H54 (cell line): ENCODE data around the gene APOBEC3A.
"Not testable (repeated sequence)": the region's sequence is repeated elsewhere in the genome, so short reads cannot be mapped to it uniquely, and the experiment has no call there.

Source experiments
- DNase-seq: peaks from one replicate; pipeline ENCODE4 v3.0.0; 2011; ENCODE audit warnings: low spot score, mixed read lengths; ENCODE audit not compliant: insufficient read length
- FAIRE-seq: peaks from 3 replicates; lab custom pipeline; 2011; peaks lifted over from hg19 to GRCh38; lab: Jason Lieb, UNC
- POLR2A ChIP-seq: IDR thresholded peaks from 2 replicates; pipeline ENCODE4 v1.6.1; 2011; ENCODE audit warnings: low read depth, mild to moderate bottlenecking, low read length

The APOBEC3A gene

DNA sequence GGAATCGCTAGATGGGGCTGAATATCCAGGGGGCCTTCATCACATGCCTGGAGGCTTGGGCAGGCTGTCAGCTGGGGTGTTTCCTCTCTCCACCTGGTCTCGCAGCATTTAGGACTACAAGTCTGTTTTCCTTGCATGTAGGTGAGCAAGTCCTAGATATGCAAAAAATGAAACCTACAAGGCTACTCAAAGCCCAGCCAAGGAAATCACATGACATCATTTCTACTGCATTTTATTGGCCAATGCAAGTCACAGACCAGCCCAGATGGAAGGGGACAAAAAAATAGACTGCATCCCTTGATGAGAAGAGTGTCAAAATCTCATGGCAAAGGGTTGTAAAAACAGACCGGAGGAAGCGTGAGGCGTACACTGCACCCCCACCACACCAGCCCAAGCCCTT is 15.1 kb downstream of the APOBEC3A start:
- FAIRE-seq (no peak), DNase-seq (no peak)
- no peak for TF ChIP-seq POLR2A

DNA sequence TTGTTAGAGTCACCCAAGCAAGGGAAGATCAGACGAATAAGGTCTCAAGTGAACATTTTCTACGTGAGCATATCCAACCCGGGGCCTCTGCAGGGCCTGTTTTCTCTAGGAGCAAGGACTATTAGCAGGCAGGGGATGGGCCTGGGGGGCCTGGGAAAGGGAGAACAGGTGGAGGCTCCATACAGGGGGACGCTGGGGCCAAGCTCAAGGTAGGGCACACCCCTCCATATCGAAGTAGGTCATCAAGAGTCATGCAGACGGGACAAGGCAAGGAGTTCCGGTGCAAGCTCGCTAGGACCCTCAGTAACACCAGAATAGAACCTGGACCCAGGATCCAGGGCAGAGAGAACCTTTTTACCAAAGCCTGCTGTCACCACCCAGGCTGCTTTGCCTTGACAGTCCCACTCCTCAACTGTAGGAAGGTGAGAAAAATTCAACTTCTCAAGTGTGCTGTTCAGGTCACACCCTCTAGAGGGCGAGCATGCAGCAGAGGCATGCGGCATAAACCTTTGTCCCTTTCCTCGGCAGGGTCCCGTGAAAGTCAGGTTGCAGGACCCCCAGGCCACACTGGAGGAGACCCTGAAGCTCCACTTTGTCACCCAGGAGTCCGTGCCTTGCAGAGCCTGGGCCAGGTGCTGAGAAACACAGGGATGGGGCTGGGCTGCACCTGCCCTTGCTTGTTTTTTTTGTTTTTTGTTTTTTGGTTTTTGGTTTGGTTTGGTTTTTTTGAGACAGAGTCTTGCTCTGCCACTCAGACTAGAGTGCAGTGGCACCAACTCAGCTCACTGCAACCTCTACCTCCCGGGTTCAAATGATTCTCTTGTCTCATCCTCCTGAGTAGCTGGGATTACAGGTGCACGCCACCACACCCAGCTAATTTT is 16.1 kb downstream of the APOBEC3A start:
- FAIRE-seq (no peak), DNase-seq (no peak)
- no peak for TF ChIP-seq POLR2A

DNA sequence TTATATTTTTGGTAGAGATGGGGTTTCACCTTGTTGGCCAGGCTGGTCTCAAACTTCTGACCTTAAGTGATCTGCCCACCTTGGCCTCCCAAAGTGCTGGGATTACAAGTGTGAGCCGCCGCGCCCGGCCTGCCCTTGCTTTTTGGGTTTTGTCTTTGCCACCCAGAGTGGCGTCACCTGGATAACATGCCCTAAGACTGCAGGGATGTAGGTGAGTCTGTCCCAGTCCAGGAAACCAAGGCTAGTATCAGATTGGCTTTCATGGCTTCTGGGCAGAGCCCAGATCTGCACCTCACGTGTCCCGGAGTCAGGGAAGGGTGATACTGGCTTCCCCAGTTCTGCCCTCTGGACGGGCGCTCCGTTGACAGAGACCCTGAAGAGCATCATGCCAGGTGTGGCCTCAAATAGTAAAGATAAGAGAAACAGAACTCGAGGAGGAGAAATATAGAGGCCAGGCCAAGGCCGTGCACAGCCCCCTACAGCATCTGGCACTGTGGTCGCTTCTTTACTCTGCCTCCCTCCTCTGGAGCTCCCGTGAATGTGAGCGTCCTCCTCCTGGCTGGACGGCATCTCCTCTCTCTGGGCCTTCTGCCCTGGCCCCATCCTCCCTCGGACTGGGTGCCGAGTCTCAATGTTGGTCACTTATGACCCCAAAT is 16.9 kb downstream of the APOBEC3A start:
- FAIRE-seq (no peak), DNase-seq (no peak)
- no peak for TF ChIP-seq POLR2A

DNA sequence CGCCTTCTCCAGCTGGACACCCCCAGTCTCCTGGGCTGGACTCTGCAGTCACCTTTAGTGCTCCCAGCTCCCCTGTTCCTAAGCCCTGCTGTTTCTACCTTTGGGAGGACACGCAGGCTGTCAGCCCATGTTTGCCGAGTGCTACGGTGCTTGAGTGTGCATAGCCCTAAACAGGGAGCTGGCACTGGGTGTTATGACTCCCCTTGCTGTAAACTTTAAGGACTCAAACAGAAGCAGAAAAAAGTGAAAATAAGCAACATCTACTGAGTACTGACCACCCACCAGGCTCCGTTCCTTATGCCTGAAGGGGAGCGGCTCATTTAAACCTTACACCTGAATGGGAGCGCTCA is 17.4 kb downstream of the APOBEC3A start:
- DNase-seq (no peak), FAIRE-seq (no peak)
- no peak for TF ChIP-seq POLR2A

DNA sequence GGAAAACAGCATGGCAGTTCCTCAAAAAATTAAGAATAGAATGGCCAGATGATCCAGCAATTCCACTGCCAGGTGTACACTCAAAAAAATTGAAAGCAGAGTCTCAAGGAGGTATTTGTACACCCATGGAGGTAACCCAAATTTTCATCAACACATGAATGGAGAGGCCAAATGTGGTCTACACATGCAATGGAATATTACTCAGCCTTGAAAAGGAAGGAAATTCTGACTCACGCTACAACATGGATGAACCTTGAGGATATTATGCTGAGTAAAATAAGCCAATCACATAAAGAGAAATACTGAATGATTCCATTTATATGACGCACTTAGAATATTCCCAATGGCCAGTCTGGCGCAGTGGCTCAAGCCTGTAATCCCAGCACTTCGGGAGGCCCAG is 19.9 kb downstream of the APOBEC3A start:
- not testable (repeated sequence) for FAIRE-seq

DNA sequence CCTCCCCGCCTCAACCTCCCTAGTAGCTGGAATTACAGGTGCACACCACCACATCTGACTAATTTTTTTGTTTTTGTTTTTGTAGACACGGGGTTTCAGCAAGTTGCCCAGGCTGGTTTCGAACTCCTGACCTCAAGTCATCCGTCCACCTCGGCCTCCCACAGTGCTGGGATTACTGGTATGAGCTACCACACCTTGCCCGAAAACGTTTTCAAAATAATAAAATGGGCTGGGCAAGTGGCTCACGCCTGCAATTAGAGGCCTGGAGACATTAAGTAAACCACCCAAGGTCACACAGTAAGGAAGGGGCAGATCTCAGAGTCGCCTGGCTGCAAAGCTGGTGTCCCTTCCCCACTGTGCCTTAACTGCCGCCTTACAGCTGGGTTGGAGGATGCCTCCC is 23.2 kb downstream of the APOBEC3A start:
- DNase-seq, FAIRE-seq: not testable (repeated sequence)

More for the DNA sequence above, 19.9 kb downstream of the APOBEC3A start:
- DNase-seq = not testable (repeated sequence)

DNA sequence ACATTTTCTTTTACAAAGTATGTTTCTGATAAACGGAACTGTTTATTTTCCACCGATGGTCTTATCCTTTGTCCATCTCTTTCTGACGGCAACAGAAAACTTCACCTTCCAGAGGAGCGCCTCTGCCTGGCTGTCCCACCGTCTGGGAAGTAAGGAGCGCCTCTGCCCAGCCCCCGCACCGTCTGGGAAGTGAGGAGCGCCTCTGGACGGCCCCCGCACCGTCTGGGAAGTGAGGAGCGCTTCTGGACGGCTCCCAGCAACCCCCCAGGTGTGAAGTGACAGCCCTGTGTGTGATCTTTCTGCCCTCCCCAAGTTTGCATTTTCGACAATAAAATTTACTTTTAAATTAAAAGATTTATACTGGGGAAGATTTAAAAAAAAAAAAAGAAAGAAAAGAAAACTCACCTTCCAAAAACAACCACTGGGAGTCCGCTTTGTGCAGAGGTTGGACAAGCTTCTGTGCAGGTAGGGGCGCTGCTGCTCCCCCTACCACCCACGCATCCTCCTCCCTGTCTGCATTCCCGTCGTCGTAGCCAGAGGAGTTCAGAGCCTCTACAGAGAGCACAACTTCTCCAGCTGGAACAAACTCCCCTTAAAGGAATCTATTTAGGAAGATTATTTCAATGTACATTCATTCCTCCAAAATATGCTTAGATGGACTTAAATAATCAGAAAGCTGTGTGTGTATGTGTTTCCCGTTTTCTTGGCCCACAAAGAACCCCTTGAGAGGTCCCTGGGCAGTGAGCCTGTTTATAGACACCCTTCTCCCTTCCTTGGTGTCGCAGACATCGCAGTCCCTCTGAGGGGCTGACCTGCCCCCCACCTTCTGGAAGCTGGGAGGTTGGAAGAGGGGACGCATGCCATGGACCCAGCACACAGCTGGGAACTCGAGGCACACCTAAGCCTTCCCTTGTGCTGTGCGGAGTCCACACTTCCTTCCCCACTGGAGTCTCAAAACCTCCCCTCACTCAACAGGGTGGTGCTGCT is 23.9 kb downstream of the APOBEC3A start:
- no peak for TF ChIP-seq POLR2A
- FAIRE-seq = no peak
- no peak for DNase-seq

DNA sequence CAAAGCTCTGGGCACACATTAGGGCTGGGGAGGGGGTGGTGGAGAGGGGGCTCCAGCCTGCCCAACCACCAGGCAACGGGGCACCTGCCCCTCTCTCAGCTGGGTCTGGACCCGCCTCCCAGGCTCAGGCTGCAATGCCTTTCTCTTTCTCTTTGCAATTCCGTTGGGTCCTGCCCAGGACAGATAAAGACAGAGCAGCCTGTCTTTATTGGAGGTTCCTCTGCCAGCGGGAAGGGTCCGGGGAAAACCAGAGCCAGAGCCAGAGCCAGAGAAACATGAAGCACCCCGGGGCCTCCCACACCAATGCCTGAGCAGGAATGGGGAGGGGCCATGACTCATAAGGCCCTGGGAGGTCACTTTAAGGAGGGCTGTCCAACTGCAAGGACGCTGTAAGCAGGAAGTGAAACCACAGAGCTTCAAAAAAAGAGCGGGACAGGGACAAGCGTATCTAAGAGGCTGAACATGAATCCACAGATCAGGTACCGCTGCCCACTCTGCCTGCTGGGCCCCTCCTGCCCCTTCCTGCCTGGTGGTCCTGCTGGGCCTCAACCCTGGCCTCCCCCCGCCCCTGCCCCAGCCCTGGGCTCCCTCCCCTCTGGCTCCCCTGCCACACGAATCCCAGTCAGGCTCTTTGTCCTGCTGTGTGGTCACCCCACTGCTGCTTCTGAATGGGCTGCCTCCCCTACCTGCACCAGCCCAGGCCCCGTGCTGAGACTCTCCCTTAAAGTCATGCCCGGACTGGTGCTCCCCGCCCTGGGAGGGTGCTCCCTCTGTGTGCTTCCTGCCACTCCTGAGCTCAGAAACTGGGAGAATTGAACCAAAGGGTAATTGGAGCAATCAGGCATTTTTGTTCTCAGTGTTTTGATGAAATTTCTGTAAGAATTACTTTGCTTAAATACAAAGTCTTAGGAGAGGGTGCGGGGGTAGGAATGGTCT is 24.9 kb downstream of the APOBEC3A start, which contains the start of gene APOBEC3B:
TSS of gene APOBEC3B (plus strand) at position 356 of the 936 bp plus-strand sequence. CDS start at position 463, 107 bp downstream.
- TF ChIP-seq POLR2A = peak; percentile 15; the same call in 1 of the 2 replicates
- DNase-seq (peak; percentile 63), FAIRE-seq (no peak)

DNA sequence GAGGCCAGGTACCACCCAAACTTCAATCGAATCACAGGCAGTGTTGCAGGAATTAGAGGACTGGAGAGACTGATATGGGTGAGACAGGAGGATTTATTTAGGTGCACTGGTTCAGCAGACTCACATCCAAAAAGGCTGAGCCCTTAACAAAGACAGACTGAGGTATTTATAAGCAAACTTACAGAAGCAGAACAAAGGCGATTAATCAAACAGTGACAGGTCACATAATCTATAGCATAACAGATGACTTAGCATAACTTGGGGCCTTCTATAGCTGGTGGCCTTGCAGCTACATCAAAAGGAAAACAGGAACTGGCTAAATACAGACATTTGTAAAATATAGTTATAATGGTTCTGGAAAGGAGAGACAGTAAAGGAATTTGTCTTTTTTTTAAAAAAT is 26.8 kb downstream of the APOBEC3A start:
- TF ChIP-seq POLR2A = no peak
- DNase-seq (no peak), FAIRE-seq (no peak)

DNA sequence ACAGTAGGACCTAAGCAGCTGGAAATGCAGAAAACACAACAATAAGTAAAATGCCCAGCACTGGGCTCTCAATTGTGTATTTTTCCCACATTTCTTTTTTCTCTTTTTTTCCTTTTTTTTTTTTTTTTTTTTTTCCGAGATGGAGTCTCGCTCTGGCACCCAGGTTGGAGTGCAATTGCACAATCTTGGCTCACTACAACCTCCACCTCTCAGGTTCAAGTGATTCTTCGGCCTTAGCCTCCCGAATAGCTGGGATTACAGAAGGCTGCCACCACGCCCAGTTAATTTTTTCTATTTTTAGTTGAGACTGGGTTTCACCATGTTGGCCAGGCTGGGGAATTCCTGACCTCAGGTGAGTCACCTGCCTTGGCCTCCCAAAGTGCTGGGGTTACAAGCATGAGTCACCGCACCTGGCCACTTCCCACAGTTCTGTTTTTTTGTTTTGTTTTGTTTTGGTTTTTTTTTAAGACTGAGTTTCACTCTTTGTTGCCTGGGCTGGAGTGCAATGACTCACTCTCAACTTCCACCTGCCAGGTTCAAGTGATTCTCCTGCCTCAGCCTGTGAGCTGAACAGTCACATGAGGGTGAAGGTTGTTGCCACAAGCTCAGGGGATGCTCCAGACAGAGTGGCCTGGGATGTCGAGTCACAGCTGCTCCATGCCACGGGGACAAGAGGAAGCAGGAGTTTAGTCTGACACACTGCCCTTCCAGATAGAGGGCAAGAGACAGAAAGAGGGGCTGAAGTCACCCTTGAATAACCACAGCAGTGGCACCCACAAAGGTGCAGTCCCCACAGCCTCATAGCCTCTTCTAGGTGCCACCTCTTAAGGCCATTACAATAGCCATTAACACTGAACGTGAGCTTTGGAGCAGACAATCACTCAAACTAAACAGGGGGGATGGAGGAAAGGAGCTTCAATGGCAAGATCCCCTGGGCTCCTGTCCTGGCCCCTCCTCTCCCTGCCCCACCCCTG is 27.7 kb downstream of the APOBEC3A start:
- DNase-seq = not testable (repeated sequence)
- peak; percentile 15 for FAIRE-seq

DNA sequence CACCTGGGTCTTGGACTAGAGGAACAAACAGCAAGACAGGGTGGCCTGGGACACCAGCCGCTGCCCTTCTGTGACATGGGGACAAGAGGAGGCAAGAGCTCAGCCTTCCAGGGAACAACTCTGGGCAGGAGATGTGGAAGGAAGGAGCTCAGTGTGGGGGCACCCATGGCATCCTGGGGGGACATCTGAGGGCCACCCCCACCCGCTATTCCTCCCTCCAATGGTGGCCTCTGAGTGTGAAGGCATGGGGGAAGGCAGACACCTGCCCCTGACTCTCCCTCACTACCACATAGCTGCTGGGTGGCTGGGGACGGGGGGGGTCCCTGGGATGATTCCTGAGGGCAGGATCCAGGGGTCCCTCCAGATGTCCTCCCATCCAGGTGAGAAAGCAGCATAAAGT is 29.2 kb downstream of the APOBEC3A start:
- TF ChIP-seq POLR2A = no peak
- DNase-seq = no peak
- FAIRE-seq = no peak
